GM23338 (cell line): Measurements from ENCODE around the gene LMO7. TPM values are rescaled to one million over a fixed set of nuclear protein-coding genes. Genes with fewer than 3 reads are reported as not detected.

Experiments used
- ATAC-seq: fragments of 200-7000 bp; cut with Tn5 transposase; 3 replicates; pipeline ENCODE4 v1.9.1; 2020
- DNase-seq: peaks from one replicate; pipeline ENCODE4 v3.0.0-alpha.2; 2015; ENCODE audit warnings: low spot score
- H2AFZ ChIP-seq: fragments of 200-600 bp; sonication (generic); 2 replicates; pipeline ENCODE4 v1.8.0; 2016; ENCODE audit warnings: antibody characterized with exemption, mild to moderate bottlenecking, moderate library complexity
- H3F3A ChIP-seq: fragments of 200-600 bp; sonication (generic); replicated peaks from 2 replicates; pipeline ENCODE4 v1.8.0; 2017; ENCODE audit warnings: antibody characterized with exemption, mixed run types, low read depth
- H3K27ac ChIP-seq: fragments of 200-600 bp; sonication (generic); 2 replicates; pipeline ENCODE4 v1.6.1; 2016; ENCODE audit warnings: low read depth
- H3K27me3 ChIP-seq: fragments of 200-600 bp; sonication (generic); 2 replicates; pipeline ENCODE4 v1.8.0; 2016; ENCODE audit warnings: mild to moderate bottlenecking, mixed run types, moderate library complexity; ENCODE audit not compliant: insufficient read depth
- H3K36me3 ChIP-seq: fragments of 200-600 bp; sonication (generic); 2 replicates; pipeline ENCODE4 v1.8.0; 2016; ENCODE audit warnings: mild to moderate bottlenecking; ENCODE audit not compliant: insufficient read depth
- H3K4me1 ChIP-seq: fragments of 200-600 bp; sonication (generic); 2 replicates; pipeline ENCODE4 v1.8.0; 2016; ENCODE audit warnings: mild to moderate bottlenecking, moderate library complexity; ENCODE audit not compliant: insufficient read depth
- H3K4me2 ChIP-seq: fragments of 200-600 bp; sonication (generic); 2 replicates; pipeline ENCODE4 v1.7.1; 2017; ENCODE audit warnings: mixed run types
- H3K4me3 ChIP-seq: fragments of 200-600 bp; sonication (generic); 2 replicates; pipeline ENCODE4 v1.6.1; 2016; ENCODE audit warnings: mixed run types
- H3K79me2 ChIP-seq: fragments of 200-600 bp; sonication (generic); replicated peaks from 2 replicates; pipeline ENCODE4 v1.8.0; 2017; ENCODE audit warnings: mild to moderate bottlenecking; ENCODE audit not compliant: insufficient read depth
- H3K9me2 ChIP-seq: fragments of 200-600 bp; sonication (generic); 2 replicates; pipeline ENCODE4 v1.8.0; 2017; ENCODE audit not compliant: insufficient read depth
- H4K20me1 ChIP-seq: fragments of 200-600 bp; sonication (generic); replicated peaks from 2 replicates; pipeline ENCODE4 v1.8.0; 2017; ENCODE audit warnings: mild to moderate bottlenecking; ENCODE audit not compliant: insufficient read depth
- H3K27ac Mint-ChIP-seq: 2 replicates; pipeline ENCODE4 v1.8.0; 2020; ENCODE audit warnings: inconsistent platforms, mild to moderate bottlenecking, moderate library complexity, mixed read lengths
- H3K27me3 Mint-ChIP-seq: 3 replicates; pipeline ENCODE4 v1.8.0; 2022; ENCODE audit warnings: low read depth, mild to moderate bottlenecking, moderate library complexity, mixed read lengths, inconsistent platforms; ENCODE audit not compliant: insufficient read depth, poor library complexity
- H3K36me3 Mint-ChIP-seq: 3 replicates; pipeline ENCODE4 v1.8.0; 2021; ENCODE audit warnings: low read depth, mild to moderate bottlenecking, inconsistent platforms, moderate library complexity, mixed read lengths
- H3K4me1 Mint-ChIP-seq: 3 replicates; pipeline ENCODE4 v1.8.0; 2020; ENCODE audit warnings: mild to moderate bottlenecking, inconsistent platforms, mixed read lengths
- H3K4me3 Mint-ChIP-seq: 3 replicates; pipeline ENCODE4 v1.8.0; 2021; ENCODE audit warnings: moderate library complexity, mild to moderate bottlenecking, inconsistent platforms, mixed read lengths
- H3K9me3 Mint-ChIP-seq: 3 replicates; pipeline ENCODE4 v1.8.0; 2020; ENCODE audit warnings: moderate library complexity, mild to moderate bottlenecking, inconsistent platforms, mixed read lengths
- CREB1 ChIP-seq: fragments of 250-450 bp; sonication (Bioruptor Pico); IDR thresholded peaks from 2 replicates; pipeline ENCODE4 v1.5.0; 2020; ENCODE audit warnings: low read depth, mild to moderate bottlenecking, moderate library complexity
- CTCF ChIP-seq, 2 experiments: fragments of 200-600 bp in 1 of 2; sonication (generic) in 1 of 2; conservative IDR thresholded peaks; 2 replicates each; pipeline versions ENCODE4 v1.5.1 to v1.6.1; 2016 to 2017; ENCODE audit warnings: antibody characterized with exemption in 2 of 2, low read depth in 2 of 2, mild to moderate bottlenecking in 2 of 2, moderate library complexity in 1 of 2
- EZH2 ChIP-seq: fragments of 200-600 bp; sonication (generic); IDR thresholded peaks from one replicate; pipeline ENCODE4 v1.8.0; 2017; ENCODE audit warnings: antibody characterized with exemption, mild to moderate bottlenecking, low read depth; ENCODE audit not compliant: unreplicated experiment
- EZH2phosphoT487 ChIP-seq: fragments of 200-600 bp; sonication (generic); IDR thresholded peaks from one replicate; pipeline ENCODE4 v1.8.1; 2018; ENCODE audit warnings: antibody characterized with exemption; ENCODE audit not compliant: unreplicated experiment
- JUNB ChIP-seq: IDR thresholded peaks from one replicate; pipeline ENCODE4 v1.6.1; 2016; ENCODE audit warnings: antibody characterized with exemption; ENCODE audit not compliant: unreplicated experiment
- NANOG ChIP-seq: IDR thresholded peaks from 2 replicates; pipeline ENCODE4 v1.6.1; 2016; ENCODE audit warnings: antibody characterized with exemption, borderline replicate concordance
- POLR2AphosphoS5 ChIP-seq: IDR thresholded peaks from 2 replicates; pipeline ENCODE4 v1.6.1; 2016; ENCODE audit warnings: antibody characterized with exemption, low read depth
- REST ChIP-seq: IDR thresholded peaks from one replicate; pipeline ENCODE4 v1.6.1; 2018; ENCODE audit warnings: antibody characterized with exemption; ENCODE audit not compliant: unreplicated experiment
- STAT1 ChIP-seq: IDR thresholded peaks from one replicate; pipeline ENCODE4 v1.6.1; 2016; ENCODE audit warnings: antibody characterized with exemption; ENCODE audit not compliant: unreplicated experiment
- ZNF114 ChIP-seq: fragments of 250-450 bp; sonication (Bioruptor Pico); IDR thresholded peaks from 2 replicates; pipeline ENCODE4 v1.5.0; 2020; ENCODE audit warnings: mild to moderate bottlenecking, moderate library complexity
- ZNF331 ChIP-seq: fragments of 250-450 bp; sonication (Bioruptor Pico); IDR thresholded peaks from 2 replicates; pipeline ENCODE4 v1.5.0; 2020; ENCODE audit warnings: low read depth, mild to moderate bottlenecking, moderate library complexity
- polyA plus RNA-seq: library from polyadenylated mRNA; unstranded; fragments of >200 nt; fragmentation: Nextera tagmentation; extraction: Ambion mirVana; gene quantifications from 2 replicates; pipeline ENCODE4 v1.2.1, GENCODE V29; 2016
- total RNA-seq: library from RNA; depleted of rRNA; stranded (reverse); fragments of >200 nt; shearing (Covaris generic); gene quantifications from 2 replicates; pipeline ENCODE4 v1.2.3, GENCODE V29; 2014
- TF ChIP-seq, protein P1 (sequence below): IDR thresholded peaks from 2 replicates; pipeline ENCODE4 v1.6.1; 2016; ENCODE audit warnings: antibody characterized with exemption
- TF ChIP-seq, protein P2 (sequence below): fragments of 250-450 bp; sonication (Bioruptor Pico); IDR thresholded peaks from 2 replicates; pipeline ENCODE4 v1.5.0; 2020; ENCODE audit warnings: mild to moderate bottlenecking, moderate library complexity

Gene LMO7
- total and polyA plus RNA-seq, 2 experiments from 2014 or later, result 22.3 to 26.9 TPM

GRCh38 chr13:75796825-75797224 lies 160.7 kb downstream of the LMO7 start:
- Mint-ChIP-seq H3K36me3 (peaks cover 14% of the 10 kb centered on the region; the same call in 2 of the 3 replicates), H3K27me3 (peaks cover 2% of the 10 kb centered on the region), H3K4me1 (peaks cover 44% of the 10 kb centered on the region), H3K4me3 (no peak overlapping the region), H3K9me3 (no peaks in the 10 kb centered on the region), H3K27ac (no peak overlapping the region)
- H3F3A ChIP-seq, result no peaks in the 10 kb centered on the region
- ATAC-seq (no peak), DNase-seq (no peak)
- TF ChIP-seq JUNB (no peak), EZH2 (no peak), POLR2AphosphoS5 (no peak), NANOG (no peak), ZNF114 (CRISPR knock-in tag) (no peak), CTCF (conservative IDR thresholded peaks at IDR 0.05; ENCODE audit: low read depth in 2 of 2) (no peak), CREB1 (CRISPR knock-in tag) (no peak), EZH2phosphoT487 (no peak), ZNF331 (CRISPR knock-in tag) (no peak), REST (no peak), STAT1 (no peak)
- TF ChIP-seq, protein P1, sequence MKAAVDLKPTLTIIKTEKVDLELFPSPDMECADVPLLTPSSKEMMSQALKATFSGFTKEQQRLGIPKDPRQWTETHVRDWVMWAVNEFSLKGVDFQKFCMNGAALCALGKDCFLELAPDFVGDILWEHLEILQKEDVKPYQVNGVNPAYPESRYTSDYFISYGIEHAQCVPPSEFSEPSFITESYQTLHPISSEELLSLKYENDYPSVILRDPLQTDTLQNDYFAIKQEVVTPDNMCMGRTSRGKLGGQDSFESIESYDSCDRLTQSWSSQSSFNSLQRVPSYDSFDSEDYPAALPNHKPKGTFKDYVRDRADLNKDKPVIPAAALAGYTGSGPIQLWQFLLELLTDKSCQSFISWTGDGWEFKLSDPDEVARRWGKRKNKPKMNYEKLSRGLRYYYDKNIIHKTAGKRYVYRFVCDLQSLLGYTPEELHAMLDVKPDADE, result no peak
- TF ChIP-seq, protein P2, sequence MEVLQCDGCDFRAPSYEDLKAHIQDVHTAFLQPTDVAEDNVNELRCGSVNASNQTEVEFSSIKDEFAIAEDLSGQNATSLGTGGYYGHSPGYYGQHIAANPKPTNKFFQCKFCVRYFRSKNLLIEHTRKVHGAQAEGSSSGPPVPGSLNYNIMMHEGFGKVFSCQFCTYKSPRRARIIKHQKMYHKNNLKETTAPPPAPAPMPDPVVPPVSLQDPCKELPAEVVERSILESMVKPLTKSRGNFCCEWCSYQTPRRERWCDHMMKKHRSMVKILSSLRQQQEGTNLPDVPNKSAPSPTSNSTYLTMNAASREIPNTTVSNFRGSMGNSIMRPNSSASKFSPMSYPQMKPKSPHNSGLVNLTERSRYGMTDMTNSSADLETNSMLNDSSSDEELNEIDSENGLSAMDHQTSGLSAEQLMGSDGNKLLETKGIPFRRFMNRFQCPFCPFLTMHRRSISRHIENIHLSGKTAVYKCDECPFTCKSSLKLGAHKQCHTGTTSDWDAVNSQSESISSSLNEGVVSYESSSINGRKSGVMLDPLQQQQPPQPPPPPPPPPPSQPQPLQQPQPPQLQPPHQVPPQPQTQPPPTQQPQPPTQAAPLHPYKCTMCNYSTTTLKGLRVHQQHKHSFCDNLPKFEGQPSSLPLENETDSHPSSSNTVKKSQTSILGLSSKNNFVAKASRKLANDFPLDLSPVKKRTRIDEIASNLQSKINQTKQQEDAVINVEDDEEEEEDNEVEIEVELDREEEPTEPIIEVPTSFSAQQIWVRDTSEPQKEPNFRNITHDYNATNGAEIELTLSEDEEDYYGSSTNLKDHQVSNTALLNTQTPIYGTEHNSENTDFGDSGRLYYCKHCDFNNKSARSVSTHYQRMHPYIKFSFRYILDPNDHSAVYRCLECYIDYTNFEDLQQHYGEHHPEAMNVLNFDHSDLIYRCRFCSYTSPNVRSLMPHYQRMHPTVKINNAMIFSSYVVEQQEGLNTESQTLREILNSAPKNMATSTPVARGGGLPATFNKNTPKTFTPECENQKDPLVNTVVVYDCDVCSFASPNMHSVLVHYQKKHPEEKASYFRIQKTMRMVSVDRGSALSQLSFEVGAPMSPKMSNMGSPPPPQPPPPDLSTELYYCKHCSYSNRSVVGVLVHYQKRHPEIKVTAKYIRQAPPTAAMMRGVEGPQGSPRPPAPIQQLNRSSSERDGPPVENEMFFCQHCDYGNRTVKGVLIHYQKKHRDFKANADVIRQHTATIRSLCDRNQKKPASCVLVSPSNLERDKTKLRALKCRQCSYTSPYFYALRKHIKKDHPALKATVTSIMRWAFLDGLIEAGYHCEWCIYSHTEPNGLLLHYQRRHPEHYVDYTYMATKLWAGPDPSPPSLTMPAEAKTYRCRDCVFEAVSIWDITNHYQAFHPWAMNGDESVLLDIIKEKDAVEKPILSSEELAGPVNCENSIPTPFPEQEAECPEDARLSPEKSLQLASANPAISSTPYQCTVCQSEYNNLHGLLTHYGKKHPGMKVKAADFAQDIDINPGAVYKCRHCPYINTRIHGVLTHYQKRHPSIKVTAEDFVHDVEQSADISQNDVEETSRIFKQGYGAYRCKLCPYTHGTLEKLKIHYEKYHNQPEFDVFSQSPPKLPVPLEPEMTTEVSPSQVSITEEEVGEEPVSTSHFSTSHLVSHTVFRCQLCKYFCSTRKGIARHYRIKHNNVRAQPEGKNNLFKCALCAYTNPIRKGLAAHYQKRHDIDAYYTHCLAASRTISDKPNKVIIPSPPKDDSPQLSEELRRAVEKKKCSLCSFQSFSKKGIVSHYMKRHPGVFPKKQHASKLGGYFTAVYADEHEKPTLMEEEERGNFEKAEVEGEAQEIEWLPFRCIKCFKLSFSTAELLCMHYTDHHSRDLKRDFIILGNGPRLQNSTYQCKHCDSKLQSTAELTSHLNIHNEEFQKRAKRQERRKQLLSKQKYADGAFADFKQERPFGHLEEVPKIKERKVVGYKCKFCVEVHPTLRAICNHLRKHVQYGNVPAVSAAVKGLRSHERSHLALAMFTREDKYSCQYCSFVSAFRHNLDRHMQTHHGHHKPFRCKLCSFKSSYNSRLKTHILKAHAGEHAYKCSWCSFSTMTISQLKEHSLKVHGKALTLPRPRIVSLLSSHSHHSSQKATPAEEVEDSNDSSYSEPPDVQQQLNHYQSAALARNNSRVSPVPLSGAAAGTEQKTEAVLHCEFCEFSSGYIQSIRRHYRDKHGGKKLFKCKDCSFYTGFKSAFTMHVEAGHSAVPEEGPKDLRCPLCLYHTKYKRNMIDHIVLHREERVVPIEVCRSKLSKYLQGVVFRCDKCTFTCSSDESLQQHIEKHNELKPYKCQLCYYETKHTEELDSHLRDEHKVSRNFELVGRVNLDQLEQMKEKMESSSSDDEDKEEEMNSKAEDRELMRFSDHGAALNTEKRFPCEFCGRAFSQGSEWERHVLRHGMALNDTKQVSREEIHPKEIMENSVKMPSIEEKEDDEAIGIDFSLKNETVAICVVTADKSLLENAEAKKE (CRISPR knock-in tag), result no peak
- H3K36me3 ChIP-seq, result no peaks in the 10 kb centered on the region
- no peaks in the 10 kb centered on the region for H3K27me3 ChIP-seq
- no peak overlapping the region for H3K4me2 ChIP-seq
- H3K9me2 ChIP-seq, result no peaks in the 10 kb centered on the region
- no peak overlapping the region for H2AFZ ChIP-seq
- peaks cover 17% of the 10 kb centered on the region for H3K4me1 ChIP-seq
- no peaks in the 10 kb centered on the region for H3K79me2 ChIP-seq
- H4K20me1 ChIP-seq, result no peaks in the 10 kb centered on the region
- no peak overlapping the region for H3K4me3 ChIP-seq
- no peak overlapping the region for H3K27ac ChIP-seq
